Neutrophil (primary cell): ENCODE data around the gene LRP8.

Experiments used
- H3K27ac ChIP-seq: fragments of 200-600 bp; sonication (generic); 2 replicates; pipeline ENCODE4 v1.5.1; 2016; ENCODE audit warnings: mild to moderate bottlenecking, moderate library complexity
- H3K27me3 ChIP-seq: fragments of 200-600 bp; sonication (generic); 2 replicates; pipeline ENCODE4 v1.6.0; 2016; ENCODE audit warnings: mild to moderate bottlenecking
- H3K36me3 ChIP-seq: fragments of 200-600 bp; sonication (generic); 2 replicates; pipeline ENCODE4 v1.5.1; 2017
- H3K4me1 ChIP-seq, 2 experiments: fragments of 200-600 bp in 1 of 2; sonication (generic) in 1 of 2; 1 replicate in 1 of 2; 2 replicates in 1 of 2; pipeline versions ENCODE4 v1.5.1 to v1.6.1; 2013 to 2016; ENCODE audit warnings: low read depth in 1 of 2, low read length in 1 of 2, mild to moderate bottlenecking in 1 of 2, moderate library complexity in 1 of 2; ENCODE audit not compliant: control insufficient read depth in 1 of 2, insufficient read depth in 1 of 2
- H3K4me3 ChIP-seq, 2 experiments: fragments of 200-600 bp in 1 of 2; sonication (generic) in 1 of 2; 1 replicate in 1 of 2; 2 replicates in 1 of 2; pipeline ENCODE4 v1.5.1; 2013 to 2016; ENCODE audit warnings: low read depth in 1 of 2, low read length in 1 of 2, mild to moderate bottlenecking in 1 of 2, moderate library complexity in 1 of 2
- H3K9me3 ChIP-seq: fragments of 200-600 bp; sonication (generic); 2 replicates; pipeline ENCODE4 v1.5.1; 2016
- CTCF ChIP-seq: fragments of 200-600 bp; sonication (generic); IDR thresholded peaks from 2 replicates; pipeline ENCODE4 v1.5.1; 2016; ENCODE audit warnings: antibody characterized with exemption

Gene LRP8

GRCh38 chr1:53340660-53341520 lies 13.0 kb upstream of the LRP8 start:
- Histone ChIP-seq H3K27ac (no peak overlapping the region), H3K4me1 (no peaks in the 10 kb centered on the region), H3K27me3 (no peaks in the 10 kb centered on the region), H3K9me3 (no peaks in the 10 kb centered on the region), H3K36me3 (no peaks in the 10 kb centered on the region), H3K4me3 (no peak overlapping the region)
- no peak for TF ChIP-seq CTCF

- H3K4me3 ChIP-seq: no peak overlapping the region
- no peaks in the 10 kb centered on the region for H3K27me3 ChIP-seq
- H3K9me3 ChIP-seq: no peaks in the 10 kb centered on the region
- peaks cover 1 to 3% of the 10 kb centered on the region in 2 experiments for H3K4me1 ChIP-seq
- TF ChIP-seq CTCF: no peak
- H3K27ac ChIP-seq: no peak overlapping the region
- no peaks in the 10 kb centered on the region for H3K36me3 ChIP-seq
These were observed 12.1 kb upstream of the LRP8 start for GRCh38 chr1:53339736-53340635.

- peaks cover 7 to 9% of the 10 kb centered on the region in 2 experiments for H3K4me1 ChIP-seq
These were observed 10.6 kb upstream of the LRP8 start for GRCh38 chr1:53338423-53338822.

DNA sequence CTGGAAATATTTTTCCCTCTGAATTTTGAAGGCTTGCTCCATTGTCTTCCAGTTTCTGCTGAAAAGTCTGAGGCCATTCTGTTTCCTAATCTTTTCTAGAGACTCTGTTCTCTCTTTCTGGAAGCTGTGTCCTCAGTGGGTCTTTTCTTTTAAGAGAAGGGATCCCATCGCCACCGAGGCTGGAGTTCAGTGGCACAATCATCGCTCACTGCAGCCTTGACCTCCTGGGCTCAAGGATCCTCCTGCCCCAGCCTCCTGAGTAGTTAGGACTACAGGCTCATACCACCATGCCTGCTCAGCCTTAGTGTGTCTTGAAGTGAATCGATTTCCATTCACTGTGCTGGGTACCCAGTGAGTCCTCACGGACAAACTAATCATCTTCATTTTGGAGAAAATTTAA lies 9.6 kb upstream of the LRP8 start:
- Histone ChIP-seq H3K27me3 (no peaks in the 10 kb centered on the region), H3K9me3 (no peaks in the 10 kb centered on the region), H3K4me1 (peaks cover 9 to 15% of the 10 kb centered on the region in 2 experiments), H3K27ac (no peak overlapping the region), H3K36me3 (no peaks in the 10 kb centered on the region), H3K4me3 (no peak overlapping the region)
- TF ChIP-seq CTCF: no peak

More at GRCh38 chr1:53338423-53338822, 10.6 kb upstream of the LRP8 start:
- TF ChIP-seq CTCF: no peak
- no peak overlapping the region for H3K4me3 ChIP-seq
- H3K27ac ChIP-seq: no peak overlapping the region
- H3K9me3 ChIP-seq: no peaks in the 10 kb centered on the region
- H3K27me3 ChIP-seq: no peaks in the 10 kb centered on the region
- H3K36me3 ChIP-seq: no peaks in the 10 kb centered on the region

- no peak for TF ChIP-seq CTCF
- no peaks in the 10 kb centered on the region for H3K9me3 ChIP-seq
- H3K36me3 ChIP-seq: no peaks in the 10 kb centered on the region
- no peaks in the 10 kb centered on the region for H3K27me3 ChIP-seq
- no peak overlapping the region for H3K4me3 ChIP-seq
- H3K27ac ChIP-seq: no peak overlapping the region
- H3K4me1 ChIP-seq: peaks cover 9 to 15% of the 10 kb centered on the region in 2 experiments
These were observed 8.3 kb upstream of the LRP8 start for GRCh38 chr1:53336146-53336545.
